ENCODE data around the gene MGAT4A.

The MGAT4A gene

DNA sequence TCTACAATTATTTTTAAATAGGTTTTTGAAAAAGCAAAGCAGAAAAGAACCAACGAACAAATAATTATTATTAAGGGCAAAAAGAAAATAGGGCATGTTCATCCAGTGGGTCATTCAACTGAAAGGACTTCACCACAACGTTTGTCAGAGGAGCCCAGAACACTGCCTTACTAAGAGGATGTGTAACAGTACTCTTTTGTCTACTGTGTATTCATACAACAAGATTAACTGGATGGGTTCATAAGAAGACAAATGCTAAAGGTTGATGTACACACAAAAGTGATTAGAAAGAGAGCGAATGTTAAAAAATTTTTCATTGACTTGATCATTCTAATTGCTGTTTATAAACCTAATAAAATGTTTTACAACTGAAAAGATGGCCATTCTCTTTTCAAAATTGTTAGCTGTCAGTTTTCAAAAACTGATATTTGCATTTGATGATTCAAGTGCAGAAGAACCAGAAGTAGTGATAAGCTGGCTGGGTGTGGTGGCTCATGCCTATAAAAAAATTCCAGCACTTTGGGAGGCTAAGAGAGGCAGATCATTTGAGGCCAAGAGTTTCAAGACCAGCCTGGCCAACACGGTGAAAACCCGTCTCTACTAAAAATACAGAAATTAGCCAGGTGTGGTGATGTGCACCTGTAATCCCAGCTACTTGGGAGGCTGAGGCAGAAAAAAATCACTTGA is 33.1 kb downstream of the MGAT4A start:
- no peak for DNase-seq (ENCODE audit: low read depth)
- no peak for TF ChIP-seq MAX (IDR thresholded peaks at IDR 0.05; ENCODE audit: low read depth, low read length)
- no peak for TF ChIP-seq CTCF (IDR thresholded peaks at IDR 0.05; ENCODE audit: low read depth, low read length)
- TF ChIP-seq POLR2A (IDR thresholded peaks at IDR 0.05; ENCODE audit: extremely low read depth, insufficient read length), result no peak
- no peak for TF ChIP-seq MYC (IDR thresholded peaks at IDR 0.05; ENCODE audit: low read depth, low read length)
- no peak overlapping the region for H3K4me3 ChIP-seq (ENCODE audit: low read depth, low read length)

DNA sequence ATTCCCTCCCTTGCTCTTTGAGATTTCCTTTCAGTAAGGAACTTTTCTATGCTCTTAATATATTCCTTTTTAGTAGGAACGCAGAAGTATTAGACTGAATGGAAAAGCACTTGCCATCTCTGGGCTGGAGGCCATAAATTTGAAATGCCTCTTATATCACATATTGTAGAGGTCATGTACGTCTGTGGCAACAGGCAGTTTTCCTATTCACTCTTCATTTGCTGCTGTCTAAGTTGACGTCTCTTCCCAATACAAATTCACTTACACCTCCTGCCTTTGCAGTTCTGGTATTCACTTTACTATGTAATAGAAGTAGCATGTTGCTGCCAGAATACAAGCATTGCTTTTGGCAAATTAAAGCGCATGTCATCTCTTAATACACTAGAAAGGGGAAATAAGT is 34.7 kb downstream of the MGAT4A start:
- TF ChIP-seq CTCF (IDR thresholded peaks at IDR 0.05; ENCODE audit: low read depth, low read length), result no peak
- no peak for DNase-seq (ENCODE audit: low read depth)
- H3K4me3 ChIP-seq (ENCODE audit: low read depth, low read length), result no peak overlapping the region

- no peak for TF ChIP-seq CTCF (IDR thresholded peaks at IDR 0.05; ENCODE audit: low read depth, low read length)
- no peak for DNase-seq (ENCODE audit: low read depth)
- H3K4me3 ChIP-seq (ENCODE audit: low read depth, low read length), result no peak overlapping the region
Measured at GRCh38 chr2:98695255-98695654, 35.7 kb downstream of the MGAT4A start.

DNA sequence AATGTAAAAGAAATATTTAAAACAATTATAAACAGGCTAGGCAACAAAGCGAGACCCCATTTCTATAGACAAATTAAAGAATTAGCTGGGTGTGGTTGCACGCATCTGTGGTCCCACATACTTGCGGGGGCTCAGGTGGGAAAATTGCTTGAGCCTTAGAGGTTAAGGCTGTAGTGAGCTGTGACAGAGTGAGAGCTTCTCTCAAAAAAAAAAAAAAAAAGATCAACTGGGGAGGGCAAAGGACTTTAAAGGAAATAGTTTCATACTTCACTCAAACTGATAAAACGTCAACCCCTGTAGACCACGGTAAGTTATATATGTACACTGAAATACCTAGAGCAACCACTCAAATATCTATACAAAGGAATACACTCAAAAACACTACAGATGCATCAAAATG is 37.5 kb downstream of the MGAT4A start:
- no peak for DNase-seq (ENCODE audit: low read depth)
- no peak for TF ChIP-seq MYC (IDR thresholded peaks at IDR 0.05; ENCODE audit: low read depth, low read length)
- TF ChIP-seq POLR2A (IDR thresholded peaks at IDR 0.05; ENCODE audit: extremely low read depth, insufficient read length), result no peak
- TF ChIP-seq CTCF (IDR thresholded peaks at IDR 0.05; ENCODE audit: low read depth, low read length), result no peak
- no peak for TF ChIP-seq MAX (IDR thresholded peaks at IDR 0.05; ENCODE audit: low read depth, low read length)
- no peak overlapping the region for H3K4me3 ChIP-seq (ENCODE audit: low read depth, low read length)

- no peak for DNase-seq (ENCODE audit: low read depth)
- no peak for TF ChIP-seq MYC (IDR thresholded peaks at IDR 0.05; ENCODE audit: low read depth, low read length)
- TF ChIP-seq POLR2A (IDR thresholded peaks at IDR 0.05; ENCODE audit: extremely low read depth, insufficient read length), result no peak
- TF ChIP-seq CTCF (IDR thresholded peaks at IDR 0.05; ENCODE audit: low read depth, low read length), result no peak
- TF ChIP-seq MAX (IDR thresholded peaks at IDR 0.05; ENCODE audit: low read depth, low read length), result no peak
- no peak overlapping the region for H3K4me3 ChIP-seq (ENCODE audit: low read depth, low read length)
Measured at GRCh38 chr2:98692090-98693054, 38.6 kb downstream of the MGAT4A start.
